Coronary artery (tissue), 2 donors: ENCODE data around the gene CDH13.

Source experiments
- DNase-seq: peaks from one replicate; pipeline ENCODE4 v3.0.0-alpha.2; 2017; ENCODE audit warnings: low spot score
- H3K27ac ChIP-seq, 2 donors: fragments of 200-600 bp; sonication (generic); one replicate each; pipeline ENCODE4 v1.5.1; 2016 to 2019
- H3K4me3 ChIP-seq: fragments of 200-600 bp; sonication (generic); 2 replicates; pipeline ENCODE4 v1.5.1; 2016; ENCODE audit warnings: mild to moderate bottlenecking, moderate library complexity
- CTCF ChIP-seq: fragments of 200-600 bp; sonication (generic); IDR thresholded peaks from one replicate; pipeline ENCODE4 v1.5.1; 2019; ENCODE audit warnings: antibody characterized with exemption

CDH13 gene

GRCh38 chr16:83730812-83731211 is 1104.0 kb downstream of the CDH13 start:
- no peak overlapping the region for H3K27ac ChIP-seq
- no peak for DNase-seq
- no peak for TF ChIP-seq CTCF
- H3K4me3 ChIP-seq = no peak overlapping the region

- DNase-seq = peak; percentile 28
- Histone ChIP-seq H3K27ac (no peak overlapping the region), H3K4me3 (no peak overlapping the region)
- no peak for TF ChIP-seq CTCF
Observed at GRCh38 chr16:83732536-83732935, 1105.8 kb downstream of the CDH13 start.

GRCh38 chr16:83733301-83733700 is 1106.5 kb downstream of the CDH13 start:
- H3K4me3 ChIP-seq = no peak overlapping the region
- DNase-seq = peak; percentile 9

GRCh38 chr16:83734136-83734535 is 1107.4 kb downstream of the CDH13 start:
- Histone ChIP-seq H3K4me3 (no peak overlapping the region), H3K27ac (no peak overlapping the region)
- DNase-seq = no peak
- TF ChIP-seq CTCF = no peak

More at GRCh38 chr16:83733301-83733700, 1106.5 kb downstream of the CDH13 start:
- H3K27ac ChIP-seq = no peak overlapping the region
- TF ChIP-seq CTCF = no peak

- TF ChIP-seq CTCF = no peak
- DNase-seq = no peak
- Histone ChIP-seq H3K27ac (no peak overlapping the region), H3K4me3 (no peak overlapping the region)
Observed at GRCh38 chr16:83737729-83738354, 1111.1 kb downstream of the CDH13 start.

- no peak for TF ChIP-seq CTCF
- DNase-seq = no peak
- Histone ChIP-seq H3K4me3 (no peak overlapping the region), H3K27ac (no peak overlapping the region)
Observed at GRCh38 chr16:83738923-83739503, 1112.2 kb downstream of the CDH13 start.
